ENCODE data around the gene NMU.
"Not testable (repeated sequence)": the region's sequence is repeated elsewhere in the genome, so short reads cannot be mapped to it uniquely, and the experiment has no call there.

Gene NMU

GRCh38 chr4:55634417-55635128 is 1.5 kb downstream of the NMU start (continued):
- TF ChIP-seq ZNF423 (tag by site-specific recombination; IDR thresholded peaks at IDR 0.05) = no peak

GRCh38 chr4:55633903-55634302 is 2.2 kb downstream of the NMU start:
- Histone ChIP-seq H3K4me1 (ENCODE audit: control insufficient read depth, insufficient read depth, low read length) (no peaks in the 10 kb centered on the region), H3K27ac (ENCODE audit: extremely low read depth, low read depth, low read length) (no peak overlapping the region), H3K4me3 (ENCODE audit: low read depth, low read length) (no peak overlapping the region), H3K36me3 (ENCODE audit: control insufficient read depth in 2 of 2, insufficient read depth in 1 of 2, low read length in 2 of 2) (peaks cover 0 to 2% of the 10 kb centered on the region in 2 experiments; a peak in 1 of 3 replicates), H3K9me3 (ENCODE audit: control insufficient read depth, insufficient read depth, low read depth, low read length) (no peaks in the 10 kb centered on the region)
- TF ChIP-seq ZBTB8A (tag by site-specific recombination; IDR thresholded peaks at IDR 0.05) (peak; percentile 57), ZNF704 (tag by site-specific recombination; IDR thresholded peaks at IDR 0.05) (no peak)
- ChIA-PET CTCF (no interaction called here), POLR2A (no interaction called here)

- H3K4me1 ChIP-seq (ENCODE audit: control insufficient read depth, insufficient read depth, low read length) = no peaks in the 10 kb centered on the region
- CTCF ChIA-PET = no interaction called here
- no peaks in the 10 kb centered on the region for H3K9me3 ChIP-seq (ENCODE audit: control insufficient read depth, insufficient read depth, low read depth, low read length)
- no peak for TF ChIP-seq ZNF677 (tag by site-specific recombination; IDR thresholded peaks at IDR 0.05)
- no peak for TF ChIP-seq ZBTB20 (tag by site-specific recombination; IDR thresholded peaks at IDR 0.05)
- TF ChIP-seq PATZ1 (tag by site-specific recombination; IDR thresholded peaks at IDR 0.05) = no peak
- TF ChIP-seq ZNF610 (tag by site-specific recombination; IDR thresholded peaks at IDR 0.05; ENCODE audit: borderline replicate concordance) = no peak
- TF ChIP-seq HIC1 (tag by site-specific recombination; IDR thresholded peaks at IDR 0.05) = no peak
- POLR2A ChIA-PET = no interaction called here
- no peak overlapping the region for H3K27ac ChIP-seq (ENCODE audit: extremely low read depth, low read depth, low read length)
- no peak overlapping the region for H3K4me3 ChIP-seq (ENCODE audit: low read depth, low read length)
- peaks cover 0 to 13% of the 10 kb centered on the region in 2 experiments; a peak in 1 of 3 replicates for H3K36me3 ChIP-seq (ENCODE audit: control insufficient read depth in 2 of 2, insufficient read depth in 1 of 2, low read length in 2 of 2)
These were observed 10.3 kb downstream of the NMU start for GRCh38 chr4:55625835-55626234.

GRCh38 chr4:55624063-55624462 is 12.0 kb downstream of the NMU start:
- CTCF ChIA-PET; H3K4me1 ChIP-seq (ENCODE audit: control insufficient read depth, insufficient read depth, low read length); POLR2A ChIA-PET; H3K9me3 ChIP-seq (ENCODE audit: control insufficient read depth, insufficient read depth, low read depth, low read length); H3K4me3 ChIP-seq (ENCODE audit: low read depth, low read length); H3K27ac ChIP-seq (ENCODE audit: extremely low read depth, low read depth, low read length): not testable (repeated sequence)
- peaks cover 0 to 12% of the 10 kb centered on the region in 2 experiments; a peak in 1 of 3 replicates for H3K36me3 ChIP-seq (ENCODE audit: control insufficient read depth in 2 of 2, insufficient read depth in 1 of 2, low read length in 2 of 2)

- no peak overlapping the region for H3K27ac ChIP-seq (ENCODE audit: extremely low read depth, low read depth, low read length)
- POLR2A ChIA-PET = no interaction called here
- no peaks in the 10 kb centered on the region for H3K36me3 ChIP-seq (ENCODE audit: control insufficient read depth in 2 of 2, insufficient read depth in 1 of 2, low read length in 2 of 2)
- CTCF ChIA-PET = no interaction called here
- H3K9me3 ChIP-seq (ENCODE audit: control insufficient read depth, insufficient read depth, low read depth, low read length) = no peaks in the 10 kb centered on the region
- H3K4me3 ChIP-seq (ENCODE audit: low read depth, low read length) = no peak overlapping the region
- no peaks in the 10 kb centered on the region for H3K4me1 ChIP-seq (ENCODE audit: control insufficient read depth, insufficient read depth, low read length)
- TF ChIP-seq ZNF16 (tag by site-specific recombination; IDR thresholded peaks at IDR 0.05; ENCODE audit: low read depth) = no peak
- peak; percentile 83 for TF ChIP-seq ZNF366 (tag by site-specific recombination; conservative IDR thresholded peaks at IDR 0.05)
- peak; percentile 65 for TF ChIP-seq PRDM1 (tag by site-specific recombination; IDR thresholded peaks at IDR 0.05)
These were observed 17.5 kb downstream of the NMU start for GRCh38 chr4:55618546-55619143.
